ENCODE data around the gene EYS. TPM values are rescaled to one million over a fixed set of nuclear protein-coding genes. Genes with fewer than 3 reads are reported as not detected.

The EYS gene
- total and polyA plus RNA-seq, 9 of the 15 experiments (the other 6 are each of a cell fraction or from before 2014, with no cell fraction given), result 0.03 to 0.36 (median 0.10) TPM; not detected in 2

DNA sequence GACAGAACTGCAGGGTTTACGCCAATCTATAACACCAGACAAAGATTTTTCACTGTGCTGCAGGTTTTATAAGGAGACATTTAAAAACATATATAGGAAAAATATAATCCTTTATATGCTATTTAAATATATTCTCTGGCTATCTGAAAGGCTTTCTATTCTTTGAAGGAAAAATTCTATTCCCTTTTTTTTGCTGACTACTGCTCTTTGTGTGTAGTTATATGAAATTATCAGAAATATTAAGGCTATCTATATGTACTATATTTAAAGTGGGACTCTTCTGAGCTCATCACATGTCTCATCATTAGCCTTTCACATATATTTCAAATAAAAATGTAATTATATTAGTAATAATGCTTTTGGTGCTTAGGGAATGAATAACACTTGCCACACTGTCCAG is 930.7 kb downstream of the EYS start:
- no peaks in the 10 kb centered on the region for H3K27me3 ChIP-seq (ENCODE audit: control insufficient read depth in 2 of 2, insufficient read depth in 2 of 2, low read length in 2 of 2)
- no peak overlapping the region for H3K27ac ChIP-seq (ENCODE audit: extremely low read depth, low read depth, low read length)
- intact Hi-C loops (cut with micrococcal nuclease), result loop anchor here (5.0 kb wide), 1 partner anchor 46 kb away; no protein-coding TSS in a partner anchor
- FAIRE-seq, result no peak
- no peaks in the 10 kb centered on the region for H3K9me3 ChIP-seq (replicated peaks; ENCODE audit: control insufficient read depth, insufficient read depth, low read depth, low read length)
- WGBS (ENCODE audit: insufficient coverage, low coverage, missing lambda C conversion rate), result 0% methylated on average over 1 of the region's 1 CpG
- H4K20me1 ChIP-seq (replicated peaks; ENCODE audit: control insufficient read depth, insufficient read depth, low read length), result no peaks in the 10 kb centered on the region
- no peak overlapping the region for H3K4me2 ChIP-seq (ENCODE audit: insufficient read depth, low read length)
- in situ Hi-C loops (cut with MboI), result no loop called here
- BruUV-seq (replicated peaks), result no TSS peak
- H3K9me1 ChIP-seq (ENCODE audit: control insufficient read depth, insufficient read depth, low read length), result no peaks in the 10 kb centered on the region
- H3K36me3 ChIP-seq (ENCODE audit: control insufficient read depth, insufficient read depth, low read length), result no peaks in the 10 kb centered on the region
- no peaks in the 10 kb centered on the region for H3K4me1 ChIP-seq (replicated peaks in 1 of 2; ENCODE audit: control insufficient read depth in 2 of 2, insufficient read depth in 2 of 2, low read length in 2 of 2)
- TF ChIP-seq, protein P1, sequence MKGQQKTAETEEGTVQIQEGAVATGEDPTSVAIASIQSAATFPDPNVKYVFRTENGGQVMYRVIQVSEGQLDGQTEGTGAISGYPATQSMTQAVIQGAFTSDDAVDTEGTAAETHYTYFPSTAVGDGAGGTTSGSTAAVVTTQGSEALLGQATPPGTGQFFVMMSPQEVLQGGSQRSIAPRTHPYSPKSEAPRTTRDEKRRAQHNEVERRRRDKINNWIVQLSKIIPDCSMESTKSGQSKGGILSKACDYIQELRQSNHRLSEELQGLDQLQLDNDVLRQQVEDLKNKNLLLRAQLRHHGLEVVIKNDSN (CRISPR knock-in tag; IDR thresholded peaks at IDR 0.05), result no peak
- peak; percentile 11; the same call in 1 of the 2 replicates for TF ChIP-seq ZNF316 (IDR thresholded peaks at IDR 0.05)
- CTCF ChIA-PET (ENCODE audit: low intra/inter-chr PET ratio), result no interaction called here
- no peak for ATAC-seq
- no peak overlapping the region for H2AFZ ChIP-seq (ENCODE audit: low read depth, low read length)
- no peaks in the 10 kb centered on the region for H3K79me2 ChIP-seq (ENCODE audit: control insufficient read depth, insufficient read depth, low read length)
- DNase-seq (ENCODE audit: extremely low read depth in 1 of 4, low spot score in 3 of 4), result no peak
- POLR2A ChIA-PET, result no interaction called here
- H3K9ac ChIP-seq (ENCODE audit: insufficient read depth in 1 of 2, low read depth in 2 of 2, low read length in 2 of 2), result no peak overlapping the region
- no peak overlapping the region for H3K4me3 ChIP-seq

DNA sequence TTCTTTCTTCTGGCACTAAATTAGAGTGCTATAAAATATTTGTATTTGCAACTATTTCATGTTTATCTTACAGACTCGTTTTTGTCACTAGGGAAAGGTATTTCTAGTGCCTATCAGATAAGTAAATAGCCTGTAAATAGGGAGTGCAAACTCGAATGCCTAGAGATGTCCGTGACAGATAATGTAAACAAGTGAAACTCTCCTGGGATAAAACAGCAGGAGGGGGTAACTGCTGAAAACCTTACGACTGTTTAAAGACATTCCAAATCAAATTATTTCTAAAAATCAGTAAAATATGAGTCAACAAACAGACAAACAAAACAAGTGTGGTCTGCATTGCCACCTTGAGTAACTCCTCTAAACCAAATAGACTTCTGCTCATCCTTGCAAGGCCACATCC is 932.1 kb downstream of the EYS start:
- no peak overlapping the region for H3K4me3 ChIP-seq
- DNase-seq (ENCODE audit: extremely low read depth in 1 of 4, low spot score in 3 of 4) (no peak), FAIRE-seq (no peak), ATAC-seq (no peak)
- no peak overlapping the region for H2AFZ ChIP-seq (ENCODE audit: low read depth, low read length)
- no peaks in the 10 kb centered on the region for H3K36me3 ChIP-seq (ENCODE audit: control insufficient read depth, insufficient read depth, low read length)
- POLR2A ChIA-PET, result no interaction called here
- BruUV-seq (replicated peaks), result no TSS peak
- in situ Hi-C loops (cut with MboI), result no loop called here
- no peaks in the 10 kb centered on the region for H3K79me2 ChIP-seq (ENCODE audit: control insufficient read depth, insufficient read depth, low read length)
- no peaks in the 10 kb centered on the region for H4K20me1 ChIP-seq (replicated peaks; ENCODE audit: control insufficient read depth, insufficient read depth, low read length)
- H3K9me1 ChIP-seq (ENCODE audit: control insufficient read depth, insufficient read depth, low read length), result no peaks in the 10 kb centered on the region
- CTCF ChIA-PET (ENCODE audit: low intra/inter-chr PET ratio), result no interaction called here
- no peaks in the 10 kb centered on the region for H3K4me1 ChIP-seq (replicated peaks in 1 of 2; ENCODE audit: control insufficient read depth in 2 of 2, insufficient read depth in 2 of 2, low read length in 2 of 2)
- no peaks in the 10 kb centered on the region for H3K9me3 ChIP-seq (replicated peaks; ENCODE audit: control insufficient read depth, insufficient read depth, low read depth, low read length)
- H3K4me2 ChIP-seq (ENCODE audit: insufficient read depth, low read length), result no peak overlapping the region
- no peak overlapping the region for H3K9ac ChIP-seq (ENCODE audit: insufficient read depth in 1 of 2, low read depth in 2 of 2, low read length in 2 of 2)
- no peaks in the 10 kb centered on the region for H3K27me3 ChIP-seq (ENCODE audit: control insufficient read depth in 2 of 2, insufficient read depth in 2 of 2, low read length in 2 of 2)
- intact Hi-C loops (cut with micrococcal nuclease), result loop anchor here (5.0 kb wide), 1 partner anchor 47 kb away; no protein-coding TSS in a partner anchor
- H3K27ac ChIP-seq (ENCODE audit: extremely low read depth, low read depth, low read length), result no peak overlapping the region
- 0% methylated on average over 4 of the region's 4 CpGs for WGBS (ENCODE audit: insufficient coverage, low coverage, missing lambda C conversion rate)
- TF ChIP-seq SAFB (IDR thresholded peaks at IDR 0.05; ENCODE audit: borderline replicate concordance, low read depth, low read length) (no peak), ZNF282 (CRISPR knock-in tag; IDR thresholded peaks at IDR 0.05) (no peak), KLF10 (CRISPR knock-in tag; IDR thresholded peaks at IDR 0.05) (no peak), TOE1 (IDR thresholded peaks at IDR 0.05; ENCODE audit: borderline replicate concordance) (no peak), TOE1 (CRISPR knock-in tag; IDR thresholded peaks at IDR 0.05; ENCODE audit: borderline replicate concordance, low read depth) (no peak), PCBP1 (IDR thresholded peaks at IDR 0.05; ENCODE audit: low read depth, low read length, poor library complexity, severe bottlenecking) (no peak), FOXA3 (CRISPR knock-in tag; conservative IDR thresholded peaks at IDR 0.05 in 1 of 2, IDR thresholded peaks at IDR 0.05 in 1 of 2) (no peak), MIER1 (IDR thresholded peaks at IDR 0.05; ENCODE audit: low read depth) (no peak), SRSF9 (IDR thresholded peaks at IDR 0.05; ENCODE audit: borderline replicate concordance, low read depth, low read length) (no peak)
- TF ChIP-seq, protein P2, sequence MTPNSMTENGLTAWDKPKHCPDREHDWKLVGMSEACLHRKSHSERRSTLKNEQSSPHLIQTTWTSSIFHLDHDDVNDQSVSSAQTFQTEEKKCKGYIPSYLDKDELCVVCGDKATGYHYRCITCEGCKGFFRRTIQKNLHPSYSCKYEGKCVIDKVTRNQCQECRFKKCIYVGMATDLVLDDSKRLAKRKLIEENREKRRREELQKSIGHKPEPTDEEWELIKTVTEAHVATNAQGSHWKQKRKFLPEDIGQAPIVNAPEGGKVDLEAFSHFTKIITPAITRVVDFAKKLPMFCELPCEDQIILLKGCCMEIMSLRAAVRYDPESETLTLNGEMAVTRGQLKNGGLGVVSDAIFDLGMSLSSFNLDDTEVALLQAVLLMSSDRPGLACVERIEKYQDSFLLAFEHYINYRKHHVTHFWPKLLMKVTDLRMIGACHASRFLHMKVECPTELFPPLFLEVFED (CRISPR knock-in tag; conservative IDR thresholded peaks at IDR 0.05), result no peak
- TF ChIP-seq, protein P3, sequence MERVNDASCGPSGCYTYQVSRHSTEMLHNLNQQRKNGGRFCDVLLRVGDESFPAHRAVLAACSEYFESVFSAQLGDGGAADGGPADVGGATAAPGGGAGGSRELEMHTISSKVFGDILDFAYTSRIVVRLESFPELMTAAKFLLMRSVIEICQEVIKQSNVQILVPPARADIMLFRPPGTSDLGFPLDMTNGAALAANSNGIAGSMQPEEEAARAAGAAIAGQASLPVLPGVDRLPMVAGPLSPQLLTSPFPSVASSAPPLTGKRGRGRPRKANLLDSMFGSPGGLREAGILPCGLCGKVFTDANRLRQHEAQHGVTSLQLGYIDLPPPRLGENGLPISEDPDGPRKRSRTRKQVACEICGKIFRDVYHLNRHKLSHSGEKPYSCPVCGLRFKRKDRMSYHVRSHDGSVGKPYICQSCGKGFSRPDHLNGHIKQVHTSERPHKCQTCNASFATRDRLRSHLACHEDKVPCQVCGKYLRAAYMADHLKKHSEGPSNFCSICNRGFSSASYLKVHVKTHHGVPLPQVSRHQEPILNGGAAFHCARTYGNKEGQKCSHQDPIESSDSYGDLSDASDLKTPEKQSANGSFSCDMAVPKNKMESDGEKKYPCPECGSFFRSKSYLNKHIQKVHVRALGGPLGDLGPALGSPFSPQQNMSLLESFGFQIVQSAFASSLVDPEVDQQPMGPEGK (CRISPR knock-in tag; IDR thresholded peaks at IDR 0.05; ENCODE audit: borderline replicate concordance), result no peak
